K562 (cell line): Measurements from ENCODE around the gene GLYATL1B.

ENCODE experiments used
- EZH2 ChIP-seq: IDR thresholded peaks from 2 replicates; pipeline ENCODE4 v1.6.1; 2012; ENCODE audit warnings: low read depth, mild to moderate bottlenecking, inconsistent platforms, low read length, borderline replicate concordance
- FOXA3 ChIP-seq, 2 experiments: fragments of 450-650 bp in 1 of 2; sonication (generic) in 1 of 2; formaldehyde crosslinking; IDR thresholded peaks in 1 of 2; conservative IDR thresholded peaks in 1 of 2; 2 replicates each; pipeline versions ENCODE4 v1.4.0 to v1.8.0; 2020 to 2022; ENCODE audit warnings: mild to moderate bottlenecking in 2 of 2, missing genetic modification reagents in 1 of 2
- GABPB1 ChIP-seq: sonication (generic); formaldehyde crosslinking; IDR thresholded peaks from 2 replicates; pipeline ENCODE4 v1.8.0; 2022; ENCODE audit warnings: mild to moderate bottlenecking, missing genetic modification reagents
- JUN ChIP-seq, 2 experiments: sonication (generic) in 1 of 2; formaldehyde crosslinking in 1 of 2; IDR thresholded peaks; 2 replicates each; pipeline versions ENCODE4 v1.6.1 to v1.8.0; 2012 to 2022; ENCODE audit warnings: borderline replicate concordance in 2 of 2, mild to moderate bottlenecking in 2 of 2, improper control_type of control experiment in 1 of 2, low read depth in 1 of 2, low read length in 1 of 2, missing genetic modification reagents in 1 of 2
- MAX ChIP-seq: sonication (generic); formaldehyde crosslinking; IDR thresholded peaks from 2 replicates; pipeline ENCODE4 v1.9.0; 2022; ENCODE audit warnings: mild to moderate bottlenecking, missing genetic modification reagents
- RHOXF2B ChIP-seq: fragments of 250-450 bp; sonication (Bioruptor Pico); conservative IDR thresholded peaks from 2 replicates; pipeline ENCODE4 v1.5.1; 2021
- THRA ChIP-seq: fragments of 450-650 bp; IDR thresholded peaks from 2 replicates; pipeline ENCODE4 v1.6.1; 2017; ENCODE audit warnings: mild to moderate bottlenecking, moderate library complexity
- ZNF274 ChIP-seq: IDR thresholded peaks from 2 replicates; pipeline ENCODE4 v1.6.1; 2011; ENCODE audit warnings: low read depth, mild to moderate bottlenecking, low read length, moderate library complexity, borderline replicate concordance
- ZNF561 ChIP-seq: fragments of 450-650 bp; formaldehyde crosslinking; conservative IDR thresholded peaks from 2 replicates; pipeline ENCODE4 v1.4.0; 2020; ENCODE audit warnings: mild to moderate bottlenecking, moderate library complexity
- ZNF589 ChIP-seq: fragments of 200-800 bp; sonication (Bioruptor generic); IDR thresholded peaks from 2 replicates; pipeline ENCODE4 v1.6.1; 2016; ENCODE audit warnings: low read depth, missing genetic modification characterization, missing compliant biosample characterization
- ZNF609 ChIP-seq: sonication (generic); formaldehyde crosslinking; IDR thresholded peaks from 2 replicates; pipeline ENCODE4 v1.8.1; 2023; ENCODE audit warnings: missing genetic modification reagents, mild to moderate bottlenecking, borderline replicate concordance
- TF ChIP-seq, protein P1 (sequence below): sonication (generic); formaldehyde crosslinking; IDR thresholded peaks from 2 replicates; pipeline ENCODE4 v1.8.0; 2023; ENCODE audit warnings: missing genetic modification reagents, mild to moderate bottlenecking, borderline replicate concordance
- TF ChIP-seq, protein P2 (sequence below), 3 experiments: IDR thresholded peaks in 2 of 3; conservative IDR thresholded peaks in 1 of 3; 2 replicates each; pipeline ENCODE4 v1.5.1; 2011 to 2012; ENCODE audit warnings: low read length in 3 of 3, mild to moderate bottlenecking in 3 of 3, control low read depth in 2 of 3, improper control_type of control experiment in 1 of 3, inconsistent platforms in 1 of 3, low read depth in 1 of 3, mixed read lengths in 1 of 3, moderate library complexity in 1 of 3; ENCODE audit not compliant: insufficient read depth in 2 of 3

- no peak for TF ChIP-seq ZNF274
- TF ChIP-seq ZNF589 (CRISPR knock-in tag): no peak
- TF ChIP-seq MAX: no peak
- TF ChIP-seq THRA: no peak
- TF ChIP-seq, protein P1, sequence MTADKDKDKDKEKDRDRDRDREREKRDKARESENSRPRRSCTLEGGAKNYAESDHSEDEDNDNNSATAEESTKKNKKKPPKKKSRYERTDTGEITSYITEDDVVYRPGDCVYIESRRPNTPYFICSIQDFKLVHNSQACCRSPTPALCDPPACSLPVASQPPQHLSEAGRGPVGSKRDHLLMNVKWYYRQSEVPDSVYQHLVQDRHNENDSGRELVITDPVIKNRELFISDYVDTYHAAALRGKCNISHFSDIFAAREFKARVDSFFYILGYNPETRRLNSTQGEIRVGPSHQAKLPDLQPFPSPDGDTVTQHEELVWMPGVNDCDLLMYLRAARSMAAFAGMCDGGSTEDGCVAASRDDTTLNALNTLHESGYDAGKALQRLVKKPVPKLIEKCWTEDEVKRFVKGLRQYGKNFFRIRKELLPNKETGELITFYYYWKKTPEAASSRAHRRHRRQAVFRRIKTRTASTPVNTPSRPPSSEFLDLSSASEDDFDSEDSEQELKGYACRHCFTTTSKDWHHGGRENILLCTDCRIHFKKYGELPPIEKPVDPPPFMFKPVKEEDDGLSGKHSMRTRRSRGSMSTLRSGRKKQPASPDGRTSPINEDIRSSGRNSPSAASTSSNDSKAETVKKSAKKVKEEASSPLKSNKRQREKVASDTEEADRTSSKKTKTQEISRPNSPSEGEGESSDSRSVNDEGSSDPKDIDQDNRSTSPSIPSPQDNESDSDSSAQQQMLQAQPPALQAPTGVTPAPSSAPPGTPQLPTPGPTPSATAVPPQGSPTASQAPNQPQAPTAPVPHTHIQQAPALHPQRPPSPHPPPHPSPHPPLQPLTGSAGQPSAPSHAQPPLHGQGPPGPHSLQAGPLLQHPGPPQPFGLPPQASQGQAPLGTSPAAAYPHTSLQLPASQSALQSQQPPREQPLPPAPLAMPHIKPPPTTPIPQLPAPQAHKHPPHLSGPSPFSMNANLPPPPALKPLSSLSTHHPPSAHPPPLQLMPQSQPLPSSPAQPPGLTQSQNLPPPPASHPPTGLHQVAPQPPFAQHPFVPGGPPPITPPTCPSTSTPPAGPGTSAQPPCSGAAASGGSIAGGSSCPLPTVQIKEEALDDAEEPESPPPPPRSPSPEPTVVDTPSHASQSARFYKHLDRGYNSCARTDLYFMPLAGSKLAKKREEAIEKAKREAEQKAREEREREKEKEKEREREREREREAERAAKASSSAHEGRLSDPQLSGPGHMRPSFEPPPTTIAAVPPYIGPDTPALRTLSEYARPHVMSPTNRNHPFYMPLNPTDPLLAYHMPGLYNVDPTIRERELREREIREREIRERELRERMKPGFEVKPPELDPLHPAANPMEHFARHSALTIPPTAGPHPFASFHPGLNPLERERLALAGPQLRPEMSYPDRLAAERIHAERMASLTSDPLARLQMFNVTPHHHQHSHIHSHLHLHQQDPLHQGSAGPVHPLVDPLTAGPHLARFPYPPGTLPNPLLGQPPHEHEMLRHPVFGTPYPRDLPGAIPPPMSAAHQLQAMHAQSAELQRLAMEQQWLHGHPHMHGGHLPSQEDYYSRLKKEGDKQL (CRISPR knock-in tag): no peak
- no peak for TF ChIP-seq JUN (IDR thresholded peaks at IDR 0.05; ENCODE audit: borderline replicate concordance, low read depth, low read length)
- TF ChIP-seq JUN (CRISPR knock-in tag; IDR thresholded peaks at IDR 0.05; ENCODE audit: borderline replicate concordance): no peak
- no peak for TF ChIP-seq ZNF561 (CRISPR knock-in tag)
- TF ChIP-seq, protein P2, sequence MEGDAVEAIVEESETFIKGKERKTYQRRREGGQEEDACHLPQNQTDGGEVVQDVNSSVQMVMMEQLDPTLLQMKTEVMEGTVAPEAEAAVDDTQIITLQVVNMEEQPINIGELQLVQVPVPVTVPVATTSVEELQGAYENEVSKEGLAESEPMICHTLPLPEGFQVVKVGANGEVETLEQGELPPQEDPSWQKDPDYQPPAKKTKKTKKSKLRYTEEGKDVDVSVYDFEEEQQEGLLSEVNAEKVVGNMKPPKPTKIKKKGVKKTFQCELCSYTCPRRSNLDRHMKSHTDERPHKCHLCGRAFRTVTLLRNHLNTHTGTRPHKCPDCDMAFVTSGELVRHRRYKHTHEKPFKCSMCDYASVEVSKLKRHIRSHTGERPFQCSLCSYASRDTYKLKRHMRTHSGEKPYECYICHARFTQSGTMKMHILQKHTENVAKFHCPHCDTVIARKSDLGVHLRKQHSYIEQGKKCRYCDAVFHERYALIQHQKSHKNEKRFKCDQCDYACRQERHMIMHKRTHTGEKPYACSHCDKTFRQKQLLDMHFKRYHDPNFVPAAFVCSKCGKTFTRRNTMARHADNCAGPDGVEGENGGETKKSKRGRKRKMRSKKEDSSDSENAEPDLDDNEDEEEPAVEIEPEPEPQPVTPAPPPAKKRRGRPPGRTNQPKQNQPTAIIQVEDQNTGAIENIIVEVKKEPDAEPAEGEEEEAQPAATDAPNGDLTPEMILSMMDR (IDR thresholded peaks at IDR 0.05 in 2 of 3, conservative IDR thresholded peaks at IDR 0.05 in 1 of 3; ENCODE audit: insufficient read depth in 2 of 3, low read depth in 1 of 3, low read length in 3 of 3): no peak
- no peak for TF ChIP-seq ZNF609
- TF ChIP-seq RHOXF2B (CRISPR knock-in tag): no peak
- no peak for TF ChIP-seq FOXA3 (CRISPR knock-in tag; conservative IDR thresholded peaks at IDR 0.05 in 1 of 2, IDR thresholded peaks at IDR 0.05 in 1 of 2)
- TF ChIP-seq GABPB1 (CRISPR knock-in tag): no peak
- TF ChIP-seq EZH2: no peak
Observed at GRCh38 chr11:59062602-59063529, 23.2 kb upstream of the GLYATL1B start.
